ENCODE measurements around the gene GOPC. TPM values are rescaled to one million over a fixed set of nuclear protein-coding genes. Genes with fewer than 3 reads are reported as not detected.

GOPC gene
- polyA plus RNA-seq, 1 donor from 2014 or later = 69.2 TPM

- no peaks in the 10 kb centered on the region for H3K9me2 ChIP-seq (ENCODE audit: insufficient read depth, low read length)
- no peaks in the 10 kb centered on the region for H3K36me3 ChIP-seq (ENCODE audit: insufficient read depth, low read length)
- no peaks in the 10 kb centered on the region for H4K20me1 ChIP-seq (ENCODE audit: insufficient read depth)
- no peak overlapping the region for H3K27ac ChIP-seq (ENCODE audit: low read length)
- H3K9ac ChIP-seq (ENCODE audit: low read length) = no peak overlapping the region
- no peak overlapping the region for H2AFZ ChIP-seq (ENCODE audit: low read depth, low read length)
- H3K4me3 ChIP-seq (ENCODE audit: low read length) = no peak overlapping the region
- H3K9me3 ChIP-seq (ENCODE audit: low read length) = no peaks in the 10 kb centered on the region
- no peak overlapping the region for H3K4me2 ChIP-seq (ENCODE audit: low read length)
- no peaks in the 10 kb centered on the region for H3F3A ChIP-seq (ENCODE audit: insufficient read depth, low read length, poor library complexity, severe bottlenecking)
- no peak for TF ChIP-seq RAD21 (conservative IDR thresholded peaks at IDR 0.05)
- H3K27me3 ChIP-seq (ENCODE audit: insufficient read depth, low read depth, low read length) = no peaks in the 10 kb centered on the region
- H3K79me2 ChIP-seq (replicated peaks; ENCODE audit: insufficient read depth, low read length) = no peaks in the 10 kb centered on the region
These were observed 68.5 kb downstream of the GOPC start for GRCh38 chr6:117533775-117534174.

GRCh38 chr6:117531809-117532725 is 70.2 kb downstream of the GOPC start:
- no peaks in the 10 kb centered on the region for H4K20me1 ChIP-seq (ENCODE audit: insufficient read depth)
- TF ChIP-seq EP300 (conservative IDR thresholded peaks at IDR 0.05; ENCODE audit: poor library complexity, severe bottlenecking) (no peak), POLR2AphosphoS5 (IDR thresholded peaks at IDR 0.05) (no peak), CTCF (IDR thresholded peaks at IDR 0.05; ENCODE audit: poor library complexity, severe bottlenecking) (no peak), EZH2 (IDR thresholded peaks at IDR 0.05; ENCODE audit: borderline replicate concordance, insufficient read depth, low read length, poor library complexity, severe bottlenecking) (no peak), RAD21 (conservative IDR thresholded peaks at IDR 0.05) (no peak), SMC3 (conservative IDR thresholded peaks at IDR 0.05; ENCODE audit: poor library complexity) (no peak), MXI1 (conservative IDR thresholded peaks at IDR 0.05; ENCODE audit: poor library complexity, severe bottlenecking) (no peak), TAF1 (IDR thresholded peaks at IDR 0.05; ENCODE audit: low read depth) (no peak)
- no peaks in the 10 kb centered on the region for H3K27me3 ChIP-seq (ENCODE audit: insufficient read depth, low read depth, low read length)
- H3K4me3 ChIP-seq (ENCODE audit: low read length) = peak overlapping the region; percentile 36
- no peaks in the 10 kb centered on the region for H3K79me2 ChIP-seq (replicated peaks; ENCODE audit: insufficient read depth, low read length)
- H3K9ac ChIP-seq (ENCODE audit: low read length) = peak overlapping the region; percentile 11
- no peak overlapping the region for H2AFZ ChIP-seq (ENCODE audit: low read depth, low read length)
- H3K27ac ChIP-seq (ENCODE audit: low read length) = peak overlapping the region; percentile 82
- H3F3A ChIP-seq (ENCODE audit: insufficient read depth, low read length, poor library complexity, severe bottlenecking) = no peaks in the 10 kb centered on the region
- H3K9me2 ChIP-seq (ENCODE audit: insufficient read depth, low read length) = no peaks in the 10 kb centered on the region
- H3K36me3 ChIP-seq (ENCODE audit: insufficient read depth, low read length) = no peaks in the 10 kb centered on the region
- H3K4me2 ChIP-seq (ENCODE audit: low read length) = peak overlapping the region; percentile 53
- H3K9me3 ChIP-seq (ENCODE audit: low read length) = no peaks in the 10 kb centered on the region

GRCh38 chr6:117531346-117531745 is 71.0 kb downstream of the GOPC start:
- H3K9ac ChIP-seq (ENCODE audit: low read length) = peak overlapping the region; percentile 11
- H3K4me3 ChIP-seq (ENCODE audit: low read length) = peak overlapping the region; percentile 36
- no peak overlapping the region for H2AFZ ChIP-seq (ENCODE audit: low read depth, low read length)
- no peaks in the 10 kb centered on the region for H3K79me2 ChIP-seq (replicated peaks; ENCODE audit: insufficient read depth, low read length)
- H3K4me2 ChIP-seq (ENCODE audit: low read length) = peak overlapping the region; percentile 53
- H3K9me2 ChIP-seq (ENCODE audit: insufficient read depth, low read length) = no peaks in the 10 kb centered on the region
- H3K27me3 ChIP-seq (ENCODE audit: insufficient read depth, low read depth, low read length) = no peaks in the 10 kb centered on the region
- H4K20me1 ChIP-seq (ENCODE audit: insufficient read depth) = no peaks in the 10 kb centered on the region
- H3K9me3 ChIP-seq (ENCODE audit: low read length) = no peaks in the 10 kb centered on the region
- H3K36me3 ChIP-seq (ENCODE audit: insufficient read depth, low read length) = no peaks in the 10 kb centered on the region
- H3K27ac ChIP-seq (ENCODE audit: low read length) = peak overlapping the region; percentile 82
- no peaks in the 10 kb centered on the region for H3F3A ChIP-seq (ENCODE audit: insufficient read depth, low read length, poor library complexity, severe bottlenecking)
- TF ChIP-seq SMC3 (conservative IDR thresholded peaks at IDR 0.05; ENCODE audit: poor library complexity) (no peak), REST (IDR thresholded peaks at IDR 0.05; ENCODE audit: borderline replicate concordance) (peak; percentile 49), MXI1 (conservative IDR thresholded peaks at IDR 0.05; ENCODE audit: poor library complexity, severe bottlenecking) (peak; percentile 38), EZH2 (IDR thresholded peaks at IDR 0.05; ENCODE audit: borderline replicate concordance, insufficient read depth, low read length, poor library complexity, severe bottlenecking) (no peak), CTCF (IDR thresholded peaks at IDR 0.05; ENCODE audit: poor library complexity, severe bottlenecking) (no peak), TAF1 (IDR thresholded peaks at IDR 0.05; ENCODE audit: low read depth) (no peak), EP300 (conservative IDR thresholded peaks at IDR 0.05; ENCODE audit: poor library complexity, severe bottlenecking) (peak; percentile 78), POLR2AphosphoS5 (IDR thresholded peaks at IDR 0.05) (peak; percentile 78), RAD21 (conservative IDR thresholded peaks at IDR 0.05) (no peak)
